GM12801 (cell line): ENCODE data around the gene SEC14L3.

ENCODE experiments used
- CTCF ChIP-seq: IDR thresholded peaks from one replicate; pipeline ENCODE4 v1.5.1; 2011; ENCODE audit warnings: control low read depth; ENCODE audit not compliant: insufficient read length; ENCODE audit errors: extremely low read depth

The SEC14L3 gene

GRCh38 chr22:30432096-30432495 lies 39.7 kb downstream of the SEC14L3 start:
- no peak for TF ChIP-seq CTCF

- no peak for TF ChIP-seq CTCF
Observed at GRCh38 chr22:30430933-30431332, 40.9 kb downstream of the SEC14L3 start.

GRCh38 chr22:30429887-30430286 lies 41.9 kb downstream of the SEC14L3 start:
- no peak for TF ChIP-seq CTCF

- no peak for TF ChIP-seq CTCF
Observed at GRCh38 chr22:30427871-30428270, 43.9 kb downstream of the SEC14L3 start.

GRCh38 chr22:30426388-30427353 lies 45.1 kb downstream of the SEC14L3 start:
- TF ChIP-seq CTCF = no peak

- no peak for TF ChIP-seq CTCF
Observed at GRCh38 chr22:30425616-30426387, 46.0 kb downstream of the SEC14L3 start, which contains the start of gene MTFP1. Gene MTFP1 (plus strand): TSS chr22:30425768. CDS start chr22:30425880, 112 bp downstream.

GRCh38 chr22:30425327-30425615 lies 46.5 kb downstream of the SEC14L3 start:
- TF ChIP-seq CTCF = no peak
